PC-9 (cell line): ENCODE results near the gene OBSCN. TPM values are rescaled to one million over a fixed set of nuclear protein-coding genes. Genes with fewer than 3 reads are reported as not detected.
A peak's percentile ranks its signal among the peaks of the same experiment; 100 is the strongest.

ENCODE experiments used
- BruUV-seq: library from RNA; stranded (reverse); fragments of 400-500 nt; replicated peaks from 2 replicates; lab custom pipeline; 2021; lab: Mats Ljungman, UMichigan
- CTCF ChIA-PET: fragments of 300-600 bp; sonication (Branson Sonifier 250); formaldehyde crosslinking; loops from one replicate; lab custom pipeline; 2022; ENCODE audit warnings: antibody characterized with exemption; lab: Charles Lee
- POLR2A ChIA-PET: fragments of 300-600 bp; sonication (Branson Sonifier 250); formaldehyde crosslinking; loops from one replicate; lab custom pipeline; 2022; ENCODE audit warnings: antibody characterized with exemption; ENCODE audit not compliant: unreplicated experiment; lab: Charles Lee
- DNase-seq, 2 experiments: peaks; one replicate each; pipeline versions ENCODE4 v3.0.0 to v3.0.0-alpha.2; 2015 to 2022; ENCODE audit warnings: mixed read lengths in 1 of 2
- H2AFZ ChIP-seq: fragments of 200-600 bp; sonication (generic); 2 replicates; pipeline ENCODE4 v1.8.1; 2017; ENCODE audit warnings: antibody characterized with exemption
- H3F3A ChIP-seq: fragments of 200-600 bp; sonication (generic); 2 replicates; pipeline ENCODE4 v1.8.1; 2017; ENCODE audit warnings: antibody characterized with exemption, mild to moderate bottlenecking, low read depth; ENCODE audit not compliant: insufficient read depth
- H3K27ac ChIP-seq: fragments of 200-600 bp; sonication (generic); 2 replicates; pipeline ENCODE4 v1.6.1; 2016; ENCODE audit warnings: mixed run types
- H3K27me3 ChIP-seq: fragments of 200-600 bp; sonication (generic); 2 replicates; pipeline ENCODE4 v1.6.1; 2016; ENCODE audit warnings: low read depth, mixed run types; ENCODE audit not compliant: insufficient read depth
- H3K36me3 ChIP-seq: fragments of 200-600 bp; sonication (generic); 2 replicates; pipeline ENCODE4 v1.6.1; 2016; ENCODE audit warnings: low read depth, mixed run types
- H3K4me1 ChIP-seq: fragments of 200-600 bp; sonication (generic); replicated peaks from 2 replicates; pipeline ENCODE4 v1.6.1; 2016; ENCODE audit warnings: mixed run types; ENCODE audit not compliant: insufficient read depth
- H3K4me2 ChIP-seq: fragments of 200-600 bp; sonication (generic); 2 replicates; pipeline ENCODE4 v1.6.1; 2017; ENCODE audit warnings: mixed run types
- H3K4me3 ChIP-seq: fragments of 200-600 bp; sonication (generic); 2 replicates; pipeline ENCODE4 v1.6.1; 2016; ENCODE audit warnings: mixed run types
- H3K79me2 ChIP-seq: fragments of 200-600 bp; sonication (generic); 2 replicates; pipeline ENCODE4 v1.6.1; 2017; ENCODE audit warnings: low read depth, mixed run types
- H3K9me2 ChIP-seq: fragments of 200-600 bp; sonication (generic); 2 replicates; pipeline ENCODE4 v1.8.1; 2017; ENCODE audit warnings: mild to moderate bottlenecking; ENCODE audit not compliant: insufficient read depth
- H3K9me3 ChIP-seq: fragments of 200-600 bp; sonication (generic); 2 replicates; pipeline ENCODE4 v1.8.1; 2016; ENCODE audit warnings: low read depth; ENCODE audit not compliant: insufficient read depth
- H4K20me1 ChIP-seq: fragments of 200-600 bp; sonication (generic); 2 replicates; pipeline ENCODE4 v1.8.1; 2017; ENCODE audit not compliant: insufficient read depth
- EZH2 ChIP-seq: fragments of 200-600 bp; sonication (generic); IDR thresholded peaks from 2 replicates; pipeline ENCODE4 v1.8.0; 2017; ENCODE audit warnings: antibody characterized with exemption, low read depth
- intact Hi-C: fragments of 100-400 bp; cut with micrococcal nuclease; formaldehyde crosslinking; loops from one replicate; pipeline ENCODE4 v1.10.0; 2022; ENCODE audit not compliant: unreplicated experiment
- total RNA-seq: library from RNA; stranded (reverse); gene quantifications from 2 replicates; pipeline ENCODE4 v1.2.3, GENCODE V29; 2021
- TF ChIP-seq, protein P1 (sequence below): fragments of 200-600 bp; sonication (generic); conservative IDR thresholded peaks from 2 replicates; pipeline ENCODE4 v1.6.1; 2017; ENCODE audit warnings: mixed run types, antibody characterized with exemption, mild to moderate bottlenecking, moderate library complexity

Gene OBSCN
- total RNA-seq, 1 experiment from 2014 or later: 62.9 TPM

DNA sequence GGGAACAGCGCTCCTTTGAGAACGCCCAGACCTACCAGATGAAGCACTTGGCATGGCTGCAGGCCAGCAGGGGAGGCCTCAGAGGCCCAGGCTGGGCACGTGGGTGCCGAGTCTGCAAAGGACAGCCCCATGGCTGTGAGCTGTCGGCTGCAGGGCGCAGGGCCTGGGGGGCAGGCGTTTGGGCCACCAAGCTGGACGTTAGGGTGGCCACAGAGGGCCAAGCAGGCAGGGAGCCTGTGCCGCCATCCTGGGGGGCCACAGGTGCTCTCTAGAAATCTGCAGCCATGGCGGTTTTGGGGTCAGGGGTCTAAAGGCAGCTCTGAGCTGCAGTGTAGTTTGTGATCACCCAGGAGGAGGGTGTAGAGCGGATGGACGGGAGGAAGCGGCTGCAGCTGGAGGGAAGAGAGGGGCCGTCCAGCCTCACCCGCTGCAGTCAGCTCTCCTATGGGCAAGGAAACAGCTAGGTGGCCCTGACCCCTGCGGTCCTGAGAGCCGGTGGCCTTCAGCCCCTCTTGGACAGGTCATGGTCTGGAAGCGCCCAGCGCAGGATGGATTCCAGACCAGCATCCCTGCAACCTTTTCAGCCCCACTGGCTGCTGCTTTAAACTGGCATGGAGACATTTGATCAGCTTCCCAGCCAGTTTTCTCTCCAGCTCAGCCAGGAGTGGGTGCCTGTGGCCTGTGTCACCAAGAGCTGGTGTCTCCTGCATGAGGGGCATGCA lies 31.2 kb upstream of the OBSCN start:
- no peaks in the 10 kb centered on the region for H3K36me3 ChIP-seq
- H3K79me2 ChIP-seq: no peaks in the 10 kb centered on the region
- no TSS peak for BruUV-seq
- H2AFZ ChIP-seq: no peak overlapping the region
- no peaks in the 10 kb centered on the region for H4K20me1 ChIP-seq
- POLR2A ChIA-PET: no interaction called here
- peaks cover 18% of the 10 kb centered on the region for H3F3A ChIP-seq
- H3K27ac ChIP-seq: no peak overlapping the region
- intact Hi-C loops: no loop called here
- no peaks in the 10 kb centered on the region for H3K4me1 ChIP-seq
- H3K9me3 ChIP-seq: no peaks in the 10 kb centered on the region
- CTCF ChIA-PET: no interaction called here
- H3K27me3 ChIP-seq: no peaks in the 10 kb centered on the region
- H3K9me2 ChIP-seq: no peaks in the 10 kb centered on the region
- TF ChIP-seq, protein P1, sequence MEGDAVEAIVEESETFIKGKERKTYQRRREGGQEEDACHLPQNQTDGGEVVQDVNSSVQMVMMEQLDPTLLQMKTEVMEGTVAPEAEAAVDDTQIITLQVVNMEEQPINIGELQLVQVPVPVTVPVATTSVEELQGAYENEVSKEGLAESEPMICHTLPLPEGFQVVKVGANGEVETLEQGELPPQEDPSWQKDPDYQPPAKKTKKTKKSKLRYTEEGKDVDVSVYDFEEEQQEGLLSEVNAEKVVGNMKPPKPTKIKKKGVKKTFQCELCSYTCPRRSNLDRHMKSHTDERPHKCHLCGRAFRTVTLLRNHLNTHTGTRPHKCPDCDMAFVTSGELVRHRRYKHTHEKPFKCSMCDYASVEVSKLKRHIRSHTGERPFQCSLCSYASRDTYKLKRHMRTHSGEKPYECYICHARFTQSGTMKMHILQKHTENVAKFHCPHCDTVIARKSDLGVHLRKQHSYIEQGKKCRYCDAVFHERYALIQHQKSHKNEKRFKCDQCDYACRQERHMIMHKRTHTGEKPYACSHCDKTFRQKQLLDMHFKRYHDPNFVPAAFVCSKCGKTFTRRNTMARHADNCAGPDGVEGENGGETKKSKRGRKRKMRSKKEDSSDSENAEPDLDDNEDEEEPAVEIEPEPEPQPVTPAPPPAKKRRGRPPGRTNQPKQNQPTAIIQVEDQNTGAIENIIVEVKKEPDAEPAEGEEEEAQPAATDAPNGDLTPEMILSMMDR: no peak
- TF ChIP-seq EZH2: no peak
- H3K4me3 ChIP-seq: no peak overlapping the region
- DNase-seq: no peak
- no peak overlapping the region for H3K4me2 ChIP-seq

DNA sequence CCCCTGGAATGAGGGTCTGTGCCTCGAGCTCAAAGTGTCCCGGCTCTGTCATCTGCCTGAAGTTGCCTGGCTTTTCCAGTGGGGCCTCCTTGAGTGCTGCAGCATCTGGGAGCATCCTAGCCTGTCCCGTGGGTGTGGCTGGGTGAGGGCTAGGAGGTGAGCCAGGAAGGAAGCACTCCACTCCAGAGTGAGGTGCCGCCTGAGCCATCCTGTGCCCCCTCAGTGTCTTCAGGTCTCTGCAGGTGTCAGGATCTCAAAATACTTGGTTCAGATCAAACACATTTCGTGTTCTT lies 30.7 kb upstream of the OBSCN start:
- Histone ChIP-seq H3K4me2 (no peak overlapping the region), H3K79me2 (no peaks in the 10 kb centered on the region), H3F3A (peaks cover 18% of the 10 kb centered on the region), H4K20me1 (no peaks in the 10 kb centered on the region), H3K36me3 (no peaks in the 10 kb centered on the region), H3K4me3 (no peak overlapping the region), H3K27ac (no peak overlapping the region), H3K4me1 (no peaks in the 10 kb centered on the region), H2AFZ (no peak overlapping the region), H3K9me3 (no peaks in the 10 kb centered on the region), H3K27me3 (no peaks in the 10 kb centered on the region), H3K9me2 (no peaks in the 10 kb centered on the region)
- intact Hi-C loops: no loop called here
- CTCF ChIA-PET: no interaction called here
- no TSS peak for BruUV-seq
- TF ChIP-seq, protein P1: no peak
- TF ChIP-seq EZH2: no peak
- no peak for DNase-seq
- POLR2A ChIA-PET: no interaction called here

DNA sequence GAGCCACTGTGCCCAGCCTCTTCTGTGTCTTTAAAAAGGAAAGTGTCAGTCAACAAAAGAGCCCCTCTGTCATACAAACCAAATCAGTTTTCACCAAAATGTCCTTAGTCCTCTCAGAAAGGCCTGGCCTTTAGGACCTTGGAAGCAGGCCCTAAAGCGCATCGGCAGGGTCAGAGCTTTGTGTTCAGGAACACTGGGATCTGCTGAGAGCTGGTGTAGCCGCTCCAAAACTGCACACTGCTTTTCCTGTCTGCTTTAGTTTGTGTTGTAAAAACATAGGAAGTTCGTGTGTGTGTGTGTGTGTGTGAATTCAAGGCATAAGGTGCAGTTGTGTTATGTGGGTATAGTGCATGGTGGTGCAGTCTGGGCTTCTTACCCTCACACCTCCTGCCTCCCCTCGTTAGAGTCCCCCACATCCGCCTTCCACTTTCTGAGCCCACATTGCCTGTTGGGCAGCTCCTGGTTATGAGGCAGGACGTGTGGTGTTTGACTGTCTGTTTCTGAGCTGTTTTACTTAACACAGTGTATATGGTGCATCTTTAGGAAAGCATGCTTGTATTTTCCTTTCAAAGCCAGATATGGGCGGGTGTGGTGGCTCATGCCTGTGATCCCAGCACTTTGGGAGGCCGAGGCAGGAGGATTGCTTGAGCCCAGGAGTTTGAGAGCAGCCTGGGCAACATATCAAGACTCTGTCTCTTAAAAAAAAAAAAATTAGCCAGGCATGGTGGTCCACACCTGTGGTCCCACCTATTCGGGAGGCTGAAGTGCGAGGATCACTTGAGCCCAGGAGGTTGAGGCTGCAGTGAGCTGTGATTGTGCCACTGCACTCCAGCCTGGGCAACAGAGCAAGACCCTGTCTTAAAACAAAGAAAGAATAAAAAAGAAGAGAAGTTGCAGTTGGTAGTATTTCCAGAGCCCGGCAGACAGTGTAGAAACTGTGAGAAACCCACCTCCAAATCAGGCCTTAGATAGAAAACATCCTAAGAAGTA lies 29.8 kb upstream of the OBSCN start:
- CTCF ChIA-PET: no interaction called here

More for the DNA sequence above, 29.8 kb upstream of the OBSCN start:
- POLR2A ChIA-PET: no interaction called here
- H3F3A ChIP-seq: peaks cover 18% of the 10 kb centered on the region
- no peaks in the 10 kb centered on the region for H3K9me3 ChIP-seq
- BruUV-seq: TSS peak; percentile 14
- no peaks in the 10 kb centered on the region for H3K36me3 ChIP-seq
- no peaks in the 10 kb centered on the region for H3K79me2 ChIP-seq
- no peak overlapping the region for H3K4me2 ChIP-seq
- TF ChIP-seq, protein P1: no peak
- TF ChIP-seq EZH2: no peak
- H2AFZ ChIP-seq: no peak overlapping the region
- no peaks in the 10 kb centered on the region for H3K4me1 ChIP-seq
- H3K4me3 ChIP-seq: no peak overlapping the region
- no peaks in the 10 kb centered on the region for H3K9me2 ChIP-seq
- no peak for DNase-seq
- H3K27ac ChIP-seq: no peak overlapping the region
- H3K27me3 ChIP-seq: no peaks in the 10 kb centered on the region
- intact Hi-C loops: no loop called here
- H4K20me1 ChIP-seq: no peaks in the 10 kb centered on the region
